GM19193 (cell line): ENCODE data around the gene PRR18.

Experiments used
- POLR2A ChIP-seq: IDR thresholded peaks from 4 replicates; pipeline ENCODE4 v1.6.1; 2011; ENCODE audit not compliant: insufficient read depth, insufficient read length; ENCODE audit errors: extremely low read depth

The PRR18 gene

GRCh38 chr6:166274739-166275370, 33.3 kb downstream of the PRR18 start:
- no peak for TF ChIP-seq POLR2A

- TF ChIP-seq POLR2A: no peak
Observed at GRCh38 chr6:166274163-166274562, 34.0 kb downstream of the PRR18 start.

- no peak for TF ChIP-seq POLR2A
Observed at GRCh38 chr6:166271376-166271765, 36.8 kb downstream of the PRR18 start.

GRCh38 chr6:166270706-166271375, 37.4 kb downstream of the PRR18 start:
- TF ChIP-seq POLR2A: no peak

DNA sequence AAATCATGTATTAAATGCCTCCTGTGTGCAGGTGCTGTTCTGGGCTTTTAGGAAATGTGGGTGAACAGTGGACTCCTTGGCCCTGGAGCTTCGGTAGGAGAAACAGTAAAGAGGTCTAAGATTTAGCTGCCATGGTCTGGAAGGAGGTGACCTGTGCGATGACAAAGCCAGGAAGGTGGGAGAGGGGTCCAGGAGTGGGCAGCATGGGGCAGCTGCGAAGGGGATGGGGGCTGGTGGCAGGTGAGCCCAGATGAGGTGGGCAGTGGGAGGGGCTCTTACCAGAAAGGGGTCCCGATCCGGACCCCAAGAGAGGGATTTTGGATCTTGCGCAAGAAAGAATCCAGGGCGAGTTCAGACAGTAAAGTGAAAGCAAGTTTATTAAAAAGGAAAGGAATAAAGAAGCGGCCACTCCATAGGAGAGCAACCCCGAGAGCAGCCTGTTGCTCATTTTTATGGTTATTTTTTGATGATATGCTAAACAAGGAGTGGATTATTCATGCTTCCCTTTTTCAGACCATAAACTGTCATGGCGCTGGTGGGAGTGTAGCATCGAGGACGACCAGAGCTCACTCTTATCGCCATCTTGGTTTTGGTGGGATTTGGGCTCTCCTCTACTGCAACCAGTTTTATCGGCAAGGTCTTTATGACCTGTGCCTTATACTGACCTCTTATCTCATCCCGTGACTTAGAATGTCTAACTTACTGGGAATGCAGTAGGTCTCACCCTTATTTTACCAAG, 38.7 kb downstream of the PRR18 start:
- TF ChIP-seq POLR2A: no peak

- no peak for TF ChIP-seq POLR2A
Observed at GRCh38 chr6:166268431-166268830, 39.8 kb downstream of the PRR18 start.

DNA sequence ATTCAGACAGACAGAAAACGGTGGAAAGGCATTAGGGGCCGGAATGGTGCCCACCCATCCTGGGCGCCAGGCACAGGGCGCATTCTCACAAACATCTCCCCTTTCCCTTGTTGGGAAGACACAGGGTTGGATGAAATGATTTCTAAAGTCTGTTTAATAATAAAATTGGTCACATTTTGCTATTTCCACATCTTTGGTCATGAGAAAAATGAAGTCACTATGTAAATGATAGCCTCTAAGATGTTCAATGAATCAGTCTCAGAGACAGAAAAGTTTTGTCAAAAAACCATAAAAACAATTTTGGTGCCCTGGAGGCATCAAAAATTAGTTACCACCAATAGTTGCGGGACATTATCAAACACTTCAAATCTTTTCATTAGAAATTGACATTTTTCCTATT, 40.7 kb downstream of the PRR18 start:
- no peak for TF ChIP-seq POLR2A

DNA sequence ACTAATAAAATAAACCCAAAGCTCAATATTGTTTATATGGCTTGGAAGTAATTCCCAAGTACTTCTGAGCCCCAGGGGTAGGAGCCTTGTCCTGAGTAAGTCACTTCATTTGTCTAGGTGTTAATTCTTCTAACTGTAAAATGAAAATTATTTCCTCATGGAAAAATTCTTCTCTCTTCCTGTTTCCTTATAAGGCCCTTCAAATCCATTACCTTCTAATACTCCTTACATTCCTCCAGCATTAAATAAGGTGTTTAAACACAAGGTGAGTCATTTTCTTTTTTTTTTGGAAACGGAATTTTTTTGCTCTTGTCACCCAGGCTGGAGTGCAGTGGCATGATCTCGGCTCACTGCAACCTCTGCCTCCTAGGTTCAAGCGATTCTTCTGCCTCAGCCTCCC, 41.9 kb downstream of the PRR18 start:
- TF ChIP-seq POLR2A: no peak

- TF ChIP-seq POLR2A: no peak
Observed at GRCh38 chr6:166262743-166263515, 45.3 kb downstream of the PRR18 start.

DNA sequence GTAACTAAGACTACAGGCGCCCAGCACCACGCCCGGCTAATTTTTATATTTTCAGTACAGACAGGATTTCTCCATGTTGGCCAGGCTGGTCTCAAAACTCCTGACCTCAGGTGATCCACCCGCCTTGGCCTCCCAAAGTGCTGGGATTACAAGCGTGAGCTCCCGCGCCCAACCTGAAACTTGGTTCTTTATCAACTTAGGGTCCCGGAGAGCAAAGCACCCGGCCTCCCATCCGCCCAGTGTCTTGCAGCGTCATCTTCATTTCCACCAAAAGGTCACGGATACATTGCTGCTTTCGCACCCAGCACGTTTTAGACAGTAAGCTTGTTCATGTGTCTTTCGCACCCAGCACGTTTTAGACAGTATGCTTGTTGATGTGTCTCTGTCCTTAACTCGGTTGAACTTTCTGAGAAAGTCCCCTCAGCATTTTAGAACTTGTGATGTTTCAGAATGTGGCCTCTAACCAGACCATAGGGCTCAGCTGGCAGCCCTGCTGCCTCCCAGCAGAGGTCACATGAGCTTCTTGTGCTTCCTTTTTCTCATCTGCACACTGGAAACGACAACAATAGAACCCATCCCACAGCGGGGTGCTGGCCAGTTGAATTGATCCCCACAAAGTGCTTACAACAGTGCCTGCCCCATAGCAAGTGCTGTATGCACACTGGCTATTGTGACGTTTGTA, 48.8 kb downstream of the PRR18 start:
- no peak for TF ChIP-seq POLR2A

DNA sequence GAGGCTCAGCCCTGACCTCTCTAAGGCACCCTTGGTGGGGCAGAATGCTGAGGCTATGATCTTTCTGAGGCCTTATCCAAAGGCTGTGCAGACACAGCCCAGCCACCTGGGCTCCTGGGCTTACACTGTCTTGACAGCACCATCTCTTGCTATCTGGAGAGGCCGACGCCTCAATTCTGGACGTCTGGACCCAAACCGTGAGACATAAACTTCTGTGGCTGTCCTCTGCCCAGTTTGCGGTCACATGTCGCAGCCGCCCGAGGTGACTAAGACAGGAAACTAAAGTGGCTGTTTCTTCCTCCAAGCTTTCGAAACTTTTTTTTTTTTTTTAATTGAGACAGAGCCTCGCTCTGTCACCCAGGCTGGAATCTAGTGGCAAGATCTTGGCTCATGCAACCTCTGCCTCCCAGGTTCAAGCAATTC, 49.3 kb downstream of the PRR18 start:
- TF ChIP-seq POLR2A: no peak

DNA sequence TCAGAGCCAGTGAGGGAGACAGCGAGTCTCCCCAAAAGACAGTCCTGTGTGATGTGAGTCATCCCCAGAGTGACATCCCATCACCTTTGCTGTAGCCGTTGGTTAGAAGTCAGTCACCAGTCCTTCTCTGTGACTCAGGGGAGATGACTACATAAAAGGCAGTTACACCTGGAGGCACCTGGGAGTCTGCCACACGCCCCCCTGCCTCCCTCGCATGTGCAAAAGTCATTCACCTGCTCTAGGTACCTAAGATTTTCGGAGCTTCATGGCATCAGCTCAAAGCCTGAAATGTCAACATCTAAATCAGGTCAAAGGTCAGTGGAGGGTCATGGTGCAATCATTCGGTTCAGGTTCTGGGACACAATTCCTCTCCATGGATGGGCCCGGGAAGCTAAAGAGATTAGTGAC, 50.3 kb downstream of the PRR18 start:
- TF ChIP-seq POLR2A: no peak
